Measurements from ENCODE around the gene RPTOR. TPM values are rescaled to one million over a fixed set of nuclear protein-coding genes. Genes with fewer than 3 reads are reported as not detected.
"Not testable (repeated sequence)": the region's sequence is repeated elsewhere in the genome, so short reads cannot be mapped to it uniquely, and the experiment has no call there.

RPTOR gene
- total RNA-seq, 1 donor, result 27.9 TPM

DNA sequence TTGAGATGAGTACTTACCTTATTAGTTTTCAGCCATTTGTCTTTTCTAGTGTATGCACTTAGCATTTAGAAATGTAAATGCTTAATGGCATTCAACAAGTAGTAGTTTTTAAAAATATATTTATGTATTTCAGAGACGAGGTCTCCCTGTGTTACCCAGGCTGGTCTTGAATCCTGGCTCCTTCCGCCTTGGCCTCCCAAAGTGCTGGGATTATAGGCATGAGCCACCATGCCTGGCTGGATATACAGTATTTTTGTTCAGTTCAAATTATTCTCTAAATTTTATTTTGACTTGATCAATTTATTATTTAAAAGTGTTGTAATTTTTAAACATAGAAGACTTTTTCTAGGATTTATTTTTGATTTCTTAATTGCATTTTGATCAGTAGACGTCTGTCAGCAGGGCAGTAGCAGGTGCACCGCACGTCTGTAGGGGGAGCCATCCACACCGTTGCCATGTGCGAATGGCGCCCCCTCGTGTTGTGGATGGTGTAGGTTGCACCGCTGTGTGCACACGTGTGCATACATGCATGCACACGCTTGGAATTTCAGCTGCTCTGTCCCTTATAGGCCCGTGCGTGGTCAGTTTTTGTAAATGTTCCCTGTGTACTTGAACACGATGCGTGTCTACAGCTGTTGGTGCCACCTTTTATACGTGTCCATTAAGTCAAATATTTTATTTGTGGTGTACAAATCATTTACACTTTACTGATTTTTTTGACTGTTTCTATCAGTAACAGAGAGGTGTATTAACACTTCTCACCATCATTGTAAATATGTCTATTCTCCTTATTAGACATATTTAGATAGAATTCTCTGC lies 30.6 kb downstream of the RPTOR start:
- DNase-seq (ENCODE audit: insufficient read length, low spot score, missing footprints), result peak; percentile 93
- Histone ChIP-seq H3K4me1 (ENCODE audit: insufficient read depth, low read length) (no peaks in the 10 kb centered on the region), H3K79me2 (ENCODE audit: insufficient read depth, low read length) (peaks cover 66% of the 10 kb centered on the region), H3K9me3 (ENCODE audit: low read depth, low read length) (no peaks in the 10 kb centered on the region), H3K27me3 (ENCODE audit: insufficient read depth, low read length) (no peaks in the 10 kb centered on the region), H3K4me2 (ENCODE audit: insufficient read depth, low read length) (no peak overlapping the region), H3K27ac (ENCODE audit: low read depth, low read length) (no peak overlapping the region), H3K4me3 (ENCODE audit: insufficient read depth, low read length) (no peak overlapping the region), H3K36me3 (ENCODE audit: insufficient read depth, low read length) (no peaks in the 10 kb centered on the region), H2AFZ (ENCODE audit: low read length) (no peak overlapping the region), H4K20me1 (ENCODE audit: insufficient read depth, low read length) (peaks cover 55% of the 10 kb centered on the region)
- TF ChIP-seq, protein P1, sequence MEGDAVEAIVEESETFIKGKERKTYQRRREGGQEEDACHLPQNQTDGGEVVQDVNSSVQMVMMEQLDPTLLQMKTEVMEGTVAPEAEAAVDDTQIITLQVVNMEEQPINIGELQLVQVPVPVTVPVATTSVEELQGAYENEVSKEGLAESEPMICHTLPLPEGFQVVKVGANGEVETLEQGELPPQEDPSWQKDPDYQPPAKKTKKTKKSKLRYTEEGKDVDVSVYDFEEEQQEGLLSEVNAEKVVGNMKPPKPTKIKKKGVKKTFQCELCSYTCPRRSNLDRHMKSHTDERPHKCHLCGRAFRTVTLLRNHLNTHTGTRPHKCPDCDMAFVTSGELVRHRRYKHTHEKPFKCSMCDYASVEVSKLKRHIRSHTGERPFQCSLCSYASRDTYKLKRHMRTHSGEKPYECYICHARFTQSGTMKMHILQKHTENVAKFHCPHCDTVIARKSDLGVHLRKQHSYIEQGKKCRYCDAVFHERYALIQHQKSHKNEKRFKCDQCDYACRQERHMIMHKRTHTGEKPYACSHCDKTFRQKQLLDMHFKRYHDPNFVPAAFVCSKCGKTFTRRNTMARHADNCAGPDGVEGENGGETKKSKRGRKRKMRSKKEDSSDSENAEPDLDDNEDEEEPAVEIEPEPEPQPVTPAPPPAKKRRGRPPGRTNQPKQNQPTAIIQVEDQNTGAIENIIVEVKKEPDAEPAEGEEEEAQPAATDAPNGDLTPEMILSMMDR (IDR thresholded peaks at IDR 0.05; ENCODE audit: extremely low read depth, low read depth, low read length), result peak; percentile 100

DNA sequence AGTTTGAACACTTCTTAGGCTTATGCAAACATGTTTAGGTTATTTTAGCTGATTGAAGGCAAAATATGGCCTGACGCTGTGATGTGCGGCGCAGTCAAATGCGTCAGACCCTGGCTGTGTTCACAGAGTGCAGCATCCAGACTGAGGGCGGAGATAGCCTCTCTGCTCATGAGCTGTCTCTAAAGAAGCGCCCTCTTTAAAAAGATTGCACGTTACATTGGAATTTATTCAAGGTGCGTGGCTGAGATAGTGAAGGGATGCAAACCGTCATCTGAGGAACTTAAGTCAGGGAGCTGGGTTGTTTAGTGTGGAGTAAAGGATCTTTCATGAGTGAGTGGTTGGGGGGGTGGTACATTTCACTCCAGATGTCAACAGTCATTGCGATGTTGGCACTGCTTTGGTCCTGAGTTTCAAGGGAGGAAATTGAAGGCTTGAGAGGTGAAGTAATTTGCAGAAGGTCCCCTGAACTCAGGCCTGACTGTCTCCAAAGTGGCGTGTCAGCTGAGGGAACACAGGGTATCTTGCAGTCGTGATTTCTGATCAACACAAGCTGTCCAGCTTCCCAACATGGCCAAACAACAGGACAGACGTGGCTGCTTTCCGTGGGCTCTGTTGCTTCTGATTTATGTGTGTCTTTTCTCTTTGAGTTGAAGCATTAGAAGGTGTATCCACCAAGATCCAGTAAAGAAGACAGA lies 33.4 kb downstream of the RPTOR start:
- peaks cover 48% of the 10 kb centered on the region for H3K79me2 ChIP-seq (ENCODE audit: insufficient read depth, low read length)
- peaks cover 60% of the 10 kb centered on the region for H4K20me1 ChIP-seq (ENCODE audit: insufficient read depth, low read length)
- no peak overlapping the region for H3K4me3 ChIP-seq (ENCODE audit: insufficient read depth, low read length)

DNA sequence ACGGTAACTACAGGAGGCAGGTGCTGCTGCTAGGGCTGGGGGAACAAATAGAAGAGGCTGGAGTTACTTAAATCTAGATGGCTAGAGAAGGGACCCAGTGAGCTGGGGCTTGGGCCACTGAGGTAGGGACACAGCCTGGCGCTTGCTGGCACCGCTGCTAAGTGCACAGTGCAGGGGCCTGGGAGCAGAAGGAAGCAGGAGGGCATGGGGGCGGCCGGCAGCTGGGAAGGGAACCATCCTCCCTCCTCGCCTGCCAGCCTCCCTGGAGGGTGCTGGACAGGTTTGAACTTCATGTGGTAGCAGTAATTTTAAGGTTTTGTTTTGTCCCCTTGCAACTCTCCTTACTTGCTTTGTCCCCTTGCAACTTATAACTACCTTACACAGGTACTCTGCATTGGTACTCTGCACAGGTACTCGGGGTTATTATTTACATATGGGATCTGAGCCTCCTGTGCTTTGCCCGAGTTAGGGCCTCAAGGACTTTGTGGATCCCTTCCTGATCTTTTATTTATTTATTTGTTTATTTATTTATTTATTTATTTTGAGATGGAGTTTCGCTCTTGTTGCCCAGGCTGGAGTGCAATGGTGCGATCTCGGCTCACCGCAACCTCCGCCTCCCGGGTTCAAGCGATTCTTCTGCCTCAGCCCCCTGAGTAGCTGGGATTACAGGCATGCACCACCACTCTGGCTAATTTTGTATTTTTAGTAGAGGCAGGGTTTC lies 34.2 kb downstream of the RPTOR start:
- not testable (repeated sequence) for H3K9me3 ChIP-seq (ENCODE audit: low read depth, low read length); DNase-seq (ENCODE audit: insufficient read length, low spot score, missing footprints); H3K4me2 ChIP-seq (ENCODE audit: insufficient read depth, low read length); H3K4me3 ChIP-seq (ENCODE audit: insufficient read depth, low read length); H3K4me1 ChIP-seq (ENCODE audit: insufficient read depth, low read length); H3K27me3 ChIP-seq (ENCODE audit: insufficient read depth, low read length); H2AFZ ChIP-seq (ENCODE audit: low read length); H3K36me3 ChIP-seq (ENCODE audit: insufficient read depth, low read length); H3K27ac ChIP-seq (ENCODE audit: low read depth, low read length)
- H4K20me1 ChIP-seq (ENCODE audit: insufficient read depth, low read length), result peaks cover 60% of the 10 kb centered on the region
- peaks cover 52% of the 10 kb centered on the region for H3K79me2 ChIP-seq (ENCODE audit: insufficient read depth, low read length)

More for the DNA sequence above, 33.4 kb downstream of the RPTOR start:
- TF ChIP-seq, protein P1 (IDR thresholded peaks at IDR 0.05; ENCODE audit: extremely low read depth, low read depth, low read length), result no peak
- H3K36me3 ChIP-seq (ENCODE audit: insufficient read depth, low read length), result no peaks in the 10 kb centered on the region
- DNase-seq (ENCODE audit: insufficient read length, low spot score, missing footprints), result no peak
- H3K4me1 ChIP-seq (ENCODE audit: insufficient read depth, low read length), result no peaks in the 10 kb centered on the region
- no peak overlapping the region for H3K4me2 ChIP-seq (ENCODE audit: insufficient read depth, low read length)
- H3K27me3 ChIP-seq (ENCODE audit: insufficient read depth, low read length), result no peaks in the 10 kb centered on the region
- no peaks in the 10 kb centered on the region for H3K9me3 ChIP-seq (ENCODE audit: low read depth, low read length)
- H2AFZ ChIP-seq (ENCODE audit: low read length), result no peak overlapping the region
- H3K27ac ChIP-seq (ENCODE audit: low read depth, low read length), result no peak overlapping the region

DNA sequence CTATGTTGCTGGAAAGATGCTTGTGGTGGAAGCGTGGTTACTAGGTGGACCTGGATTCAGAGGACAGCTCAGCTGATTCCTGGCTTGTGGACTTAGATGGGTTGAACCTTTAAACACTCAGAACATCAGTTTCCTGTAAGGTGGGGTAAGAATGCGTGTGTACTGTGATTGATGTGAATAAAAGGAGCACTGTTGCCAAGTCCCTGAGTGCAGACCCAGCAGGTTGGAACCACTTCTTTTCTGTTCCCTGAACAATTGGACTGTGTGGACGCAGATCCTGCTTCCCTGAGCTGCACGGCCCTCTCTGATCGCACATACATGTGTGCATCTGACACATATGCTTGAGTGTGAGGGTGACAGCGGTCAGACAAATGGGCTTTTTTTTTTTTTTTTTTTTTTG lies 37.5 kb downstream of the RPTOR start:
- H3K4me3 ChIP-seq (ENCODE audit: insufficient read depth, low read length), result no peak overlapping the region
- DNase-seq (ENCODE audit: insufficient read length, low spot score, missing footprints), result no peak
- H3K9me3 ChIP-seq (ENCODE audit: low read depth, low read length), result no peaks in the 10 kb centered on the region
- H3K36me3 ChIP-seq (ENCODE audit: insufficient read depth, low read length), result no peaks in the 10 kb centered on the region
- no peak overlapping the region for H3K27ac ChIP-seq (ENCODE audit: low read depth, low read length)
- no peak overlapping the region for H2AFZ ChIP-seq (ENCODE audit: low read length)
- TF ChIP-seq, protein P1 (IDR thresholded peaks at IDR 0.05; ENCODE audit: extremely low read depth, low read depth, low read length), result no peak
- H3K4me2 ChIP-seq (ENCODE audit: insufficient read depth, low read length), result no peak overlapping the region
- peaks cover 65% of the 10 kb centered on the region for H3K79me2 ChIP-seq (ENCODE audit: insufficient read depth, low read length)
- no peaks in the 10 kb centered on the region for H3K27me3 ChIP-seq (ENCODE audit: insufficient read depth, low read length)
- peaks cover 10% of the 10 kb centered on the region for H3K4me1 ChIP-seq (ENCODE audit: insufficient read depth, low read length)
- H4K20me1 ChIP-seq (ENCODE audit: insufficient read depth, low read length), result peaks cover 54% of the 10 kb centered on the region
